ENCODE results near the gene F13B.
A peak's percentile ranks its signal among the peaks of the same experiment; 100 is the strongest.
"Not testable (repeated sequence)": the region's sequence is repeated elsewhere in the genome, so short reads cannot be mapped to it uniquely, and the experiment has no call there.

The F13B gene

GRCh38 chr1:197066719-197067456 is at the start of gene F13B:
F13B (minus strand) TSS chr1:197067260; CDS start chr1:197067223, 37 bp downstream.
- no peak for DNase-seq

- DNase-seq, result no peak
Observed at GRCh38 chr1:197116156-197116555, 49.1 kb upstream of the F13B start.

- DNase-seq, result no peak
Observed at GRCh38 chr1:197106869-197107268, 39.8 kb upstream of the F13B start.

GRCh38 chr1:197103300-197103699 is 36.2 kb upstream of the F13B start:
- DNase-seq, result no peak

- DNase-seq, result peak in 1 of 6 experiments; percentile 8
Observed at GRCh38 chr1:197101978-197102377, 34.9 kb upstream of the F13B start.

- peak in 2 of 6 experiments; percentile 2 to 10 for DNase-seq
Observed at GRCh38 chr1:197100677-197101076, 33.6 kb upstream of the F13B start.

GRCh38 chr1:197099444-197099843 is 32.4 kb upstream of the F13B start:
- DNase-seq, result no peak

- DNase-seq, result not testable (repeated sequence)
Observed at GRCh38 chr1:197096971-197097370, 29.9 kb upstream of the F13B start.

GRCh38 chr1:197096137-197096536 is 29.1 kb upstream of the F13B start:
- no peak for DNase-seq

GRCh38 chr1:197093226-197093885 is 26.3 kb upstream of the F13B start:
- DNase-seq, result no peak

- no peak for DNase-seq
Observed at GRCh38 chr1:197092491-197093023, 25.5 kb upstream of the F13B start.

GRCh38 chr1:197083474-197083873 is 16.4 kb upstream of the F13B start:
- DNase-seq, result no peak

GRCh38 chr1:197081117-197081753 is 14.2 kb upstream of the F13B start:
- DNase-seq, result no peak

GRCh38 chr1:197080323-197080722 is 13.3 kb upstream of the F13B start:
- no peak for DNase-seq

GRCh38 chr1:197076585-197076984 is 9.5 kb upstream of the F13B start:
- DNase-seq, result no peak

- DNase-seq, result no peak
Observed at GRCh38 chr1:197073978-197074377, 6.9 kb upstream of the F13B start.

- no peak for DNase-seq
Observed at GRCh38 chr1:197067457-197067818, 378 bp upstream of the F13B start.

- no peak for DNase-seq
Observed at GRCh38 chr1:197066277-197066676, 783 bp downstream of the F13B start.

- DNase-seq, result no peak
Observed at GRCh38 chr1:197065559-197065958, 1.5 kb downstream of the F13B start.

GRCh38 chr1:197063212-197063611 is 3.8 kb downstream of the F13B start:
- no peak for DNase-seq

GRCh38 chr1:197062692-197063091 is 4.4 kb downstream of the F13B start:
- no peak for DNase-seq

GRCh38 chr1:197049100-197049499 is 18.0 kb downstream of the F13B start:
- no peak for DNase-seq

- DNase-seq, result no peak
Observed at GRCh38 chr1:197042676-197043341, 24.3 kb downstream of the F13B start.
